ENCODE data around the gene MSH4.

The MSH4 gene

GRCh38 chr1:75943037-75943436 lies 146.4 kb downstream of the MSH4 start:
- peak; percentile 5 for DNase-seq (ENCODE audit: low spot score)

- no peak for DNase-seq (ENCODE audit: low spot score)
Observed at GRCh38 chr1:75950176-75950575, 153.5 kb downstream of the MSH4 start.

GRCh38 chr1:75952016-75952415 lies 155.3 kb downstream of the MSH4 start:
- no peak for DNase-seq (ENCODE audit: low spot score)

- no peak for DNase-seq (ENCODE audit: low spot score)
Observed at GRCh38 chr1:75953461-75953860, 156.8 kb downstream of the MSH4 start.

- DNase-seq (ENCODE audit: low spot score): no peak
Observed at GRCh38 chr1:75954586-75954985, 157.9 kb downstream of the MSH4 start.
